HEK293 (cell line): ENCODE data around the gene CABCOCO1.

Experiments used
- BCL11A ChIP-seq: fragments of 450-650 bp; formaldehyde crosslinking; IDR thresholded peaks from 2 replicates; pipeline ENCODE4 v1.5.1; 2016; ENCODE audit warnings: low read depth, missing biosample characterization, missing genetic modification characterization
- CTCF ChIP-seq: fragments of 450-650 bp; formaldehyde crosslinking; IDR thresholded peaks from 2 replicates; pipeline ENCODE4 v1.5.1; 2016; ENCODE audit warnings: missing biosample characterization, missing genetic modification characterization
- GLI4 ChIP-seq: fragments of 450-650 bp; formaldehyde crosslinking; IDR thresholded peaks from 2 replicates; pipeline ENCODE4 v1.5.1; 2016; ENCODE audit warnings: missing biosample characterization, missing genetic modification characterization
- INSM2 ChIP-seq: fragments of 450-650 bp; formaldehyde crosslinking; IDR thresholded peaks from 2 replicates; pipeline ENCODE4 v1.5.1; 2016; ENCODE audit warnings: missing biosample characterization, missing genetic modification characterization
- KLF9 ChIP-seq: fragments of 450-650 bp; formaldehyde crosslinking; IDR thresholded peaks from 2 replicates; pipeline ENCODE4 v1.5.1; 2016; ENCODE audit warnings: missing biosample characterization, missing genetic modification characterization, low read depth
- PBX3 ChIP-seq: sonication (generic); formaldehyde crosslinking; IDR thresholded peaks from 2 replicates; pipeline ENCODE4 v1.8.1; 2022; ENCODE audit warnings: mild to moderate bottlenecking, moderate library complexity, missing genetic modification reagents
- TCF7L2 ChIP-seq: IDR thresholded peaks from 2 replicates; pipeline ENCODE4 v1.6.1; 2011; ENCODE audit warnings: low read depth, mild to moderate bottlenecking, inconsistent platforms, low read length, moderate library complexity, borderline replicate concordance
- TSHZ1 ChIP-seq: fragments of 450-650 bp; formaldehyde crosslinking; IDR thresholded peaks from 2 replicates; pipeline ENCODE4 v1.5.1; 2016; ENCODE audit warnings: missing biosample characterization, missing genetic modification characterization, borderline replicate concordance
- YY1 ChIP-seq: fragments of 450-650 bp; formaldehyde crosslinking; IDR thresholded peaks from 2 replicates; pipeline ENCODE4 v1.5.1; 2018; ENCODE audit warnings: missing biosample characterization, missing genetic modification characterization
- ZEB2 ChIP-seq: fragments of 450-650 bp; formaldehyde crosslinking; IDR thresholded peaks from 2 replicates; pipeline ENCODE4 v1.5.1; 2016; ENCODE audit warnings: missing biosample characterization, missing genetic modification characterization
- ZNF239 ChIP-seq: fragments of 450-650 bp; formaldehyde crosslinking; IDR thresholded peaks from 2 replicates; pipeline ENCODE4 v1.5.1; 2016; ENCODE audit warnings: missing biosample characterization, missing genetic modification characterization
- ZNF248 ChIP-seq: fragments of 450-650 bp; formaldehyde crosslinking; IDR thresholded peaks from 2 replicates; pipeline ENCODE4 v1.5.1; 2017; ENCODE audit warnings: missing biosample characterization, missing genetic modification characterization
- ZNF341 ChIP-seq: fragments of 450-650 bp; formaldehyde crosslinking; IDR thresholded peaks from 2 replicates; pipeline ENCODE4; 2016; ENCODE audit warnings: low read depth, missing biosample characterization, missing genetic modification characterization
- ZNF530 ChIP-seq: fragments of 450-650 bp; formaldehyde crosslinking; IDR thresholded peaks from 2 replicates; pipeline ENCODE4 v1.5.1; 2016; ENCODE audit warnings: low read depth, missing biosample characterization, missing genetic modification characterization

- no peak for TF ChIP-seq ZNF239 (tag by site-specific recombination)
- no peak for TF ChIP-seq PBX3
- TF ChIP-seq ZEB2 (tag by site-specific recombination): no peak
- TF ChIP-seq YY1 (tag by site-specific recombination): no peak
- no peak for TF ChIP-seq CTCF (tag by site-specific recombination)
- no peak for TF ChIP-seq TSHZ1
- TF ChIP-seq ZNF248 (tag by site-specific recombination): no peak
- TF ChIP-seq INSM2 (tag by site-specific recombination): no peak
- TF ChIP-seq ZNF530 (tag by site-specific recombination): no peak
- no peak for TF ChIP-seq ZNF341 (tag by site-specific recombination)
- TF ChIP-seq GLI4 (tag by site-specific recombination): no peak
- no peak for TF ChIP-seq BCL11A (tag by site-specific recombination)
- no peak for TF ChIP-seq KLF9 (tag by site-specific recombination)
- no peak for TF ChIP-seq TCF7L2
Measured at GRCh38 chr10:61663466-61663865, 737 bp downstream of the CABCOCO1 start.
